NT2/D1 (cell line): Measurements from ENCODE around the gene FKBP1B.
"Not testable (repeated sequence)": the region's sequence is repeated elsewhere in the genome, so short reads cannot be mapped to it uniquely, and the experiment has no call there.

ENCODE experiments used
- DNase-seq: peaks from one replicate; pipeline ENCODE4 v3.0.0-alpha.2; 2011; ENCODE audit warnings: low read depth, low spot score
- H3K27me3 ChIP-seq: 2 replicates; pipeline ENCODE4 v1.6.0; 2011; ENCODE audit warnings: mild to moderate bottlenecking; ENCODE audit not compliant: insufficient read length, insufficient read depth
- H3K36me3 ChIP-seq: 2 replicates; pipeline ENCODE4 v1.6.1; 2011; ENCODE audit warnings: mild to moderate bottlenecking, low read length, mixed read lengths; ENCODE audit not compliant: insufficient read depth, insufficient read length
- H3K4me1 ChIP-seq: 2 replicates; pipeline ENCODE4 v1.5.1; 2011; ENCODE audit not compliant: insufficient read depth, insufficient read length
- H3K4me3 ChIP-seq: 2 replicates; pipeline ENCODE4 v1.5.1; 2011; ENCODE audit warnings: low read depth; ENCODE audit not compliant: insufficient read length
- H3K9ac ChIP-seq: 2 replicates; pipeline ENCODE4 v1.6.0; 2011; ENCODE audit warnings: low read depth; ENCODE audit not compliant: insufficient read length
- H3K9me3 ChIP-seq: 2 replicates; pipeline ENCODE4 v1.5.1; 2011; ENCODE audit warnings: mild to moderate bottlenecking, low read length; ENCODE audit not compliant: insufficient read depth
- SUZ12 ChIP-seq: IDR thresholded peaks from 2 replicates; pipeline ENCODE4 v1.6.1; 2011; ENCODE audit not compliant: insufficient read length, insufficient read depth; ENCODE audit errors: extremely low read depth
- YY1 ChIP-seq: IDR thresholded peaks from 2 replicates; pipeline ENCODE4 v1.6.1; 2011; ENCODE audit not compliant: insufficient read length, insufficient read depth
- ZNF274 ChIP-seq: IDR thresholded peaks from 2 replicates; pipeline ENCODE4 v1.6.1; 2011; ENCODE audit warnings: mild to moderate bottlenecking, low read depth, low read length

FKBP1B gene

DNA sequence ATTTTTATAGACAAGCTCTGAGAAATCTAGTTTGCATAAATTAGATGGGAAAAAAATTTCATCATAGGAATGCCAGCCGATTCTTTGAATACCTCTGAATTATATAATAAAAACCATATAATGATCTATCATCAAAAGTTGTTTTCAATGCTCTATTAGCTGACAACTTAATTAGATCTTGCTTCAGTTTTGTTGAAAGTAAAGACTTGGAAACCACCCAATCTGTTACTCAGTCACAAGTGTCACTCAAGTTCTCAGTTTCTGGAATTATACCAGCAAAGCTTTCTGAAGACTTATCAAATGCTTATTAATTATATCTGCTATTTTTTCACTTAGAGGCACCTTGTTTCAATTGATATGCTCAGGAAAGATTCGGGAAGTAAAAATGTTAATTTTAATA, 52.5 kb downstream of the FKBP1B start:
- H3K9me3 ChIP-seq = no peaks in the 10 kb centered on the region

GRCh38 chr2:24102677-24103076, 53.1 kb downstream of the FKBP1B start:
- H3K27me3 ChIP-seq = no peaks in the 10 kb centered on the region
- H3K9ac ChIP-seq = no peak overlapping the region
- no peak for TF ChIP-seq YY1
- TF ChIP-seq ZNF274 = no peak
- no peak for TF ChIP-seq SUZ12
- H3K4me3 ChIP-seq = no peak overlapping the region
- DNase-seq = no peak
- no peaks in the 10 kb centered on the region for H3K36me3 ChIP-seq
- no peaks in the 10 kb centered on the region for H3K9me3 ChIP-seq
- no peaks in the 10 kb centered on the region for H3K4me1 ChIP-seq

More for the DNA sequence above, 52.5 kb downstream of the FKBP1B start:
- TF ChIP-seq ZNF274 (no peak), SUZ12 (no peak), YY1 (no peak)
- H3K27me3 ChIP-seq = no peaks in the 10 kb centered on the region
- DNase-seq = no peak
- no peak overlapping the region for H3K9ac ChIP-seq
- no peak overlapping the region for H3K4me3 ChIP-seq
- no peaks in the 10 kb centered on the region for H3K36me3 ChIP-seq
- H3K4me1 ChIP-seq = no peaks in the 10 kb centered on the region

DNA sequence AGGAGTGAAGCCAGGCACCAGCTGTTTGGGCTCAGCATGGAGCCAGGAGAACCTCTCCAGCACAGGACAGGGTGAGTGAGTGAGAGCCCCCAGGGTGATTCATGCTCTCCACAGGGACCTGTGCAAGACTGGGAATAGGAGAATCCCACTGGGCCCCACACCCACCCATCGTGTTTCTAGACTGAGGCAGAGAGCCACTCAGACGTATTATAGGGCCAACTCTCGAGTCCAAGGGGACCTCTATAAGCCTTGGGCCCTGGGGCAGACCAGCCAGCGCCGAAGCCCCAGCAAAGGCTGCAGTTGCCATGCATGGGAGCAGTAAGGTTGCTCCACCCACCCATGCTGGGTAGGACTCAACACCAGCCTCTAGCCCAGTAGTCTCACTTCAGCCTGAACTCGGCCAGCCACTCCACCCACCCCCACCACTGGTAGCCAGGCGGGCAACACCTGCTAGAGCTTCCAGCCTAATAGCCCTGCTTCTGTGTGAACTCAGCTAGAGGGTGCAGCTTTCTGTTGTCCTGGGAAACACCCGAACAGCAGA, 54.6 kb downstream of the FKBP1B start:
- Histone ChIP-seq H3K36me3 (no peaks in the 10 kb centered on the region), H3K9me3 (no peaks in the 10 kb centered on the region), H3K9ac (no peak overlapping the region), H3K27me3 (no peaks in the 10 kb centered on the region), H3K4me1 (no peaks in the 10 kb centered on the region), H3K4me3 (no peak overlapping the region)
- TF ChIP-seq YY1 = no peak
- no peak for TF ChIP-seq SUZ12
- TF ChIP-seq ZNF274 = no peak
- DNase-seq = no peak

DNA sequence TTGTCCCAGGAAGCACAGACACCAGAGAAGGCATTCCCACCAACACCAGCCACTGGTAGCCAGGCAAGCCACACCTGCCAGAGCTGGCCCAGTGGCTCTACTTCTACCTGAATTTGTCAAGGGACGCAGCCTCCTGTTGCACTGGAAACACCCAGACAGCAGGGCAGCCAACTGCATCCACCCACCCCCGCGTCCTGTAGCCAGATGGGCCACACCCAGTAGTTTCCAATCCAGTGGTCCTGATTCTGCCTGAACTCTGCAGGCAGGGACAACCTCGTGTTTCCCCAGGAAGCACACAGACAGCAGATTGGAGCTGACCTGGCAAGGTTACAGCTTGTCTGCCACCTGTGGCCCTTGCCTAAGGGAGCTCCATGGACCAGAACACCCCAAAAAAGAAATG, 55.4 kb downstream of the FKBP1B start:
- no peak for TF ChIP-seq ZNF274
- TF ChIP-seq YY1 = no peak
- no peak for TF ChIP-seq SUZ12
- Histone ChIP-seq H3K27me3 (no peaks in the 10 kb centered on the region), H3K9ac (no peak overlapping the region), H3K9me3 (no peaks in the 10 kb centered on the region), H3K36me3 (no peaks in the 10 kb centered on the region), H3K4me3 (no peak overlapping the region), H3K4me1 (no peaks in the 10 kb centered on the region)
- no peak for DNase-seq

DNA sequence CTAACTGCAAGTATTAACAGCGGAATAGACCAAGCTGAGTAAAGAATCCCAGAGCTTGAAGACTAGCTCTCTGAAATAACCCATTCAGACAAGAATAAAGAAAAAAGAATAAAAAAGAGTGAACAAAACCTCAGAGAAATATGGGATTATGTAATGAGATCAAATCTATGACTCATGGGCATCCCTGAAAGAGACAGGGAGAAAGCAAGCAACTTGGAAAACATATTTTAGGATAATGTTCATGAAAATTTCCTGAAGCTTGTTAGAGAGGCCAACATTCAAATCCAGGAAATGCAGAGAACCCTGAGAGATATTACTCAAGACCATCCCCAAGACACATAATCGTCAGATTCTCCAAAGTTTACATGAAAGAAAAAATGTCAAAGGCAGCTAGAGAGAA, 56.3 kb downstream of the FKBP1B start:
- no peak for DNase-seq
- Histone ChIP-seq H3K9me3 (no peaks in the 10 kb centered on the region), H3K4me1 (no peaks in the 10 kb centered on the region), H3K36me3 (no peaks in the 10 kb centered on the region), H3K9ac (no peak overlapping the region), H3K27me3 (no peaks in the 10 kb centered on the region), H3K4me3 (no peak overlapping the region)
- TF ChIP-seq ZNF274 (no peak), YY1 (no peak), SUZ12 (no peak)

DNA sequence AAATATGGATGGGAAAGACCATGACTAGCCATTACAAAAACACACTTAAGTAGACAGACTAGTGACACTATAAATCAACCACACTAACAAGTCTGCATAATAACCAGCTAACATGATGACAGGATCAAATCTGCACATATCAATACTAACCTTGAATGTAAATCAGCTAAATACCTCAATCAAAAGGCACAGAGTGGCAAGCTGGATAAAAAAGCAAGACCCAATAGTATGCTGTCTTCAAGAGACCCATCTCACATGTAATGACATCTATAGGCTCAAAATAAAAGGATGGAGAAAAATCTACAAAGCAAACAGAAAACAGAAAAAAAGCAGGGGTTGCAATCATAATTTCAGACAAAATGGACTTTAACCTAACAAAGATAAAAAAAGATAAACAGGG, 57.2 kb downstream of the FKBP1B start:
- TF ChIP-seq SUZ12 (no peak), YY1 (no peak), ZNF274 (no peak)
- Histone ChIP-seq H3K4me3 (no peak overlapping the region), H3K9me3 (no peaks in the 10 kb centered on the region), H3K9ac (no peak overlapping the region), H3K4me1 (no peaks in the 10 kb centered on the region), H3K36me3 (no peaks in the 10 kb centered on the region), H3K27me3 (no peaks in the 10 kb centered on the region)
- no peak for DNase-seq

DNA sequence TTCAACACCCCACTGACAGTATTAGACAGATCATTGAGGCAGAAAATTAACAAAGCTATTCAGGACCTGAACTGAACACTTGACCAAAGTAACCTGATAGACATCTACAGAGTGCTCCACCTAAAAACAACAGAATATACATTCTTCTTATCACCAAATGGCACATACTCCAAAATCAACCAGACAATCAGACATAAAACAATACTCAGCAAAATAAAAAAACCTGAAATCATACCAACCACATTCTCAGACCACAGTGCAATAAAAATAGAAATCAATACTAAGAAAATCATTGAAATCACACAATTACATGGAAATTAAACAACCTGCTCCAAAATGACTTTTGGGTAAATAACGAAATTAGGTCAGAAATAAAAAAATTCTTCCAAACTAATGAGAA, 57.8 kb downstream of the FKBP1B start:
- Histone ChIP-seq H3K27me3 (no peaks in the 10 kb centered on the region), H3K4me1 (no peaks in the 10 kb centered on the region), H3K9ac (no peak overlapping the region), H3K9me3 (no peaks in the 10 kb centered on the region), H3K4me3 (no peak overlapping the region), H3K36me3 (no peaks in the 10 kb centered on the region)
- DNase-seq = no peak
- TF ChIP-seq SUZ12 (no peak), ZNF274 (no peak), YY1 (no peak)

DNA sequence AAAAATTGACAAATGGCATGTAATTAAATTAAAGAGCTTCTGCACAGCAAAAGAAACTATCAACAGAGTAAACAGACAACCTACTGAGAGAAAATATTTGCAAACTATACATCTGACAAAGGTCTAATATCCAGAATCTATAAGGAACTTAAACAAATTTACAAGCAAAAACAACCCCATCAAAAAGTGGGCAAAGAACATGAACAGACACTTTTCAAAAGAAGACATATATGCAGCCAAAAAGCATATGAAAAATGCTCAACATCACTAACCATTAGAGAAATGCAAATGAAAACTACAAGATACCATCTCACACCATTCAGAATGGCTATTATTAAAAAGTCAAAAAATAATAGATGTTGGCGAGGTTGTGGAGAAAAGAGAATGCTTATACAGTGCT, 59.9 kb downstream of the FKBP1B start:
- not testable (repeated sequence) for DNase-seq, H3K27me3 ChIP-seq, H3K4me3 ChIP-seq, H3K4me1 ChIP-seq, H3K9ac ChIP-seq, H3K36me3 ChIP-seq, H3K9me3 ChIP-seq
